Glutamatergic neuron (in vitro differentiated cells): ENCODE measurements around the gene ZBTB3. TPM values are rescaled to one million over a fixed set of nuclear protein-coding genes. Genes with fewer than 3 reads are reported as not detected.

ENCODE experiments used
- DNase-seq: peaks from one replicate; pipeline ENCODE4 v3.0.0; 2022
- H3K27ac Mint-ChIP-seq: one replicate; pipeline ENCODE4 v1.8.0; 2020; ENCODE audit warnings: mild to moderate bottlenecking, mixed read lengths, inconsistent platforms; ENCODE audit not compliant: unreplicated experiment
- H3K27me3 Mint-ChIP-seq: one replicate; pipeline ENCODE4 v1.8.0; 2020; ENCODE audit warnings: mild to moderate bottlenecking, moderate library complexity, mixed read lengths, inconsistent platforms; ENCODE audit not compliant: unreplicated experiment
- H3K36me3 Mint-ChIP-seq: one replicate; pipeline ENCODE4 v1.8.0; 2020; ENCODE audit warnings: mild to moderate bottlenecking, mixed read lengths, inconsistent platforms; ENCODE audit not compliant: unreplicated experiment
- H3K4me1 Mint-ChIP-seq: one replicate; pipeline ENCODE4 v1.8.0; 2020; ENCODE audit warnings: mild to moderate bottlenecking, low read depth, mixed read lengths, inconsistent platforms; ENCODE audit not compliant: unreplicated experiment
- H3K4me3 Mint-ChIP-seq: one replicate; pipeline ENCODE4 v1.8.0; 2020; ENCODE audit warnings: mild to moderate bottlenecking, mixed read lengths, inconsistent platforms; ENCODE audit not compliant: unreplicated experiment
- H3K9me3 Mint-ChIP-seq: one replicate; pipeline ENCODE4 v1.8.0; 2020; ENCODE audit warnings: mild to moderate bottlenecking, moderate library complexity, mixed read lengths, inconsistent platforms; ENCODE audit not compliant: unreplicated experiment
- CTCF ChIP-seq: fragments of 200-600 bp; sonication (generic); IDR thresholded peaks from one replicate; pipeline ENCODE4 v1.5.0; 2021; ENCODE audit not compliant: partially characterized antibody, unreplicated experiment
- total RNA-seq: library from RNA; stranded (reverse); fragmentation: NEBNext Ultra II Directional; extraction: Animal tissue kit (Norgen Biotek cat#: 25700); gene quantifications from one replicate; pipeline ENCODE4 v1.2.1, GENCODE V29; 2021; ENCODE audit not compliant: unreplicated experiment

ZBTB3 gene
- total RNA-seq, 1 donor from 2014 or later: 14.6 TPM

GRCh38 chr11:62709247-62710000 is 44.5 kb downstream of the ZBTB3 start:
- TF ChIP-seq CTCF: no peak
- peaks cover 28% of the 10 kb centered on the region for H3K9me3 Mint-ChIP-seq
- peak overlapping the region; percentile 98 for H3K4me3 Mint-ChIP-seq
- H3K27me3 Mint-ChIP-seq: peaks cover 17% of the 10 kb centered on the region
- DNase-seq: peak; percentile 91
- H3K36me3 Mint-ChIP-seq: no peaks in the 10 kb centered on the region
- peak overlapping the region; percentile 99 for H3K27ac Mint-ChIP-seq
- peaks cover 8% of the 10 kb centered on the region for H3K4me1 Mint-ChIP-seq

GRCh38 chr11:62708793-62709192 is 45.2 kb downstream of the ZBTB3 start:
- H3K27ac Mint-ChIP-seq: peak overlapping the region; percentile 99
- no peaks in the 10 kb centered on the region for H3K36me3 Mint-ChIP-seq
- H3K4me1 Mint-ChIP-seq: peaks cover 8% of the 10 kb centered on the region
- peaks cover 17% of the 10 kb centered on the region for H3K27me3 Mint-ChIP-seq
- H3K9me3 Mint-ChIP-seq: peaks cover 28% of the 10 kb centered on the region
- DNase-seq: peak; percentile 29
- peak overlapping the region; percentile 98 for H3K4me3 Mint-ChIP-seq
- TF ChIP-seq CTCF: no peak

GRCh38 chr11:62708392-62708791 is 45.6 kb downstream of the ZBTB3 start:
- Mint-ChIP-seq H3K4me3 (peak overlapping the region; percentile 98), H3K27me3 (peaks cover 17% of the 10 kb centered on the region), H3K27ac (peak overlapping the region; percentile 99), H3K36me3 (no peaks in the 10 kb centered on the region), H3K9me3 (peaks cover 25% of the 10 kb centered on the region), H3K4me1 (peaks cover 8% of the 10 kb centered on the region)
- DNase-seq: no peak
- TF ChIP-seq CTCF: no peak

GRCh38 chr11:62707277-62707861 is 46.6 kb downstream of the ZBTB3 start, which contains the start of the genes BSCL2 and GNG3:
TSS of gene BSCL2 (minus strand) at chr11:62707424. CDS start at chr11:62707195, 229 bp downstream.
TSS of gene GNG3 (plus strand) at chr11:62707676. CDS start at chr11:62708296, 620 bp downstream.
- Mint-ChIP-seq H3K27me3 (peaks cover 17% of the 10 kb centered on the region), H3K4me1 (peaks cover 8% of the 10 kb centered on the region), H3K9me3 (peaks cover 25% of the 10 kb centered on the region), H3K4me3 (peak within 1 kb of the TSS; percentile 98), H3K36me3 (no peaks in the 10 kb centered on the region), H3K27ac (peak within 1 kb of the TSS; percentile 99)
- DNase-seq: peak; percentile 99
- no peak for TF ChIP-seq CTCF

- Mint-ChIP-seq H3K4me3 (peak overlapping the region; percentile 98), H3K36me3 (no peaks in the 10 kb centered on the region), H3K4me1 (peaks cover 8% of the 10 kb centered on the region), H3K27me3 (peaks cover 14% of the 10 kb centered on the region), H3K9me3 (peaks cover 25% of the 10 kb centered on the region), H3K27ac (peak overlapping the region; percentile 99)
- no peak for DNase-seq
- no peak for TF ChIP-seq CTCF
Measured at GRCh38 chr11:62706850-62707247, 47.1 kb downstream of the ZBTB3 start.
